Measurements from ENCODE around the gene FKBP14. TPM values are rescaled to one million over a fixed set of nuclear protein-coding genes. Genes with fewer than 3 reads are reported as not detected.
A peak's percentile ranks its signal among the peaks of the same experiment; 100 is the strongest.
"Not testable (repeated sequence)": the region's sequence is repeated elsewhere in the genome, so short reads cannot be mapped to it uniquely, and the experiment has no call there.

The FKBP14 gene
- total RNA-seq, 1 donor from 2014 or later = 7.3 TPM

DNA sequence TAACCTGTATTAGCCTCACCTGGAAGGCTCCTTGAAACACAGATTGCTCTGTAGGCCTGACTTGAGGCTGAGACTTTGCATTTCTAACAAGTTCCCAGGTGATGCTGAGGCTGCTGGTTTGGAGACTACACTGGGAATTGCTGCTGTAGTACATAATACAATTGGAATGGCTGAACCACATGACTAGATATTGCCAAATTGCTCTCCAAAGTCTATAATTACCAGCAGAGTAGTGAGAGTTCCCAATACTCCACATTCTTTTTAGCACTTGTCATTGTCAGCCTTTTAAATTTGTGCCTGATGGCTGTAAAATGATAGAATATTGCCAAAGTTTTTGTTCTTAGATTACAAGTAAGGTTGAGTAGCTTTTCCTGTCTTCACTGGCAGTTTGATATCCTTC, 41.6 kb upstream of the FKBP14 start:
- TF ChIP-seq, protein P1, sequence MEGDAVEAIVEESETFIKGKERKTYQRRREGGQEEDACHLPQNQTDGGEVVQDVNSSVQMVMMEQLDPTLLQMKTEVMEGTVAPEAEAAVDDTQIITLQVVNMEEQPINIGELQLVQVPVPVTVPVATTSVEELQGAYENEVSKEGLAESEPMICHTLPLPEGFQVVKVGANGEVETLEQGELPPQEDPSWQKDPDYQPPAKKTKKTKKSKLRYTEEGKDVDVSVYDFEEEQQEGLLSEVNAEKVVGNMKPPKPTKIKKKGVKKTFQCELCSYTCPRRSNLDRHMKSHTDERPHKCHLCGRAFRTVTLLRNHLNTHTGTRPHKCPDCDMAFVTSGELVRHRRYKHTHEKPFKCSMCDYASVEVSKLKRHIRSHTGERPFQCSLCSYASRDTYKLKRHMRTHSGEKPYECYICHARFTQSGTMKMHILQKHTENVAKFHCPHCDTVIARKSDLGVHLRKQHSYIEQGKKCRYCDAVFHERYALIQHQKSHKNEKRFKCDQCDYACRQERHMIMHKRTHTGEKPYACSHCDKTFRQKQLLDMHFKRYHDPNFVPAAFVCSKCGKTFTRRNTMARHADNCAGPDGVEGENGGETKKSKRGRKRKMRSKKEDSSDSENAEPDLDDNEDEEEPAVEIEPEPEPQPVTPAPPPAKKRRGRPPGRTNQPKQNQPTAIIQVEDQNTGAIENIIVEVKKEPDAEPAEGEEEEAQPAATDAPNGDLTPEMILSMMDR (IDR thresholded peaks at IDR 0.05) = no peak
- Histone ChIP-seq H3K36me3 (peaks cover 6 to 8% of the 10 kb centered on the region in 2 donors), H3K9me3 (no peaks in the 10 kb centered on the region), H3K27me3 (no peaks in the 10 kb centered on the region), H3K4me3 (no peak overlapping the region), H3K4me1 (peaks cover 0 to 12% of the 10 kb centered on the region in 2 donors), H3K27ac (peak overlapping the region; percentile 12 to 17)
- no peak for DNase-seq (ENCODE audit: low spot score in 2 of 2)
- intact Hi-C loops (cut with DNase I) = loop anchor here (1.0 to 5.0 kb wide), 4 partner anchors 40 to 81 kb away; partner anchors contain the start of gene PLEKHA8

DNA sequence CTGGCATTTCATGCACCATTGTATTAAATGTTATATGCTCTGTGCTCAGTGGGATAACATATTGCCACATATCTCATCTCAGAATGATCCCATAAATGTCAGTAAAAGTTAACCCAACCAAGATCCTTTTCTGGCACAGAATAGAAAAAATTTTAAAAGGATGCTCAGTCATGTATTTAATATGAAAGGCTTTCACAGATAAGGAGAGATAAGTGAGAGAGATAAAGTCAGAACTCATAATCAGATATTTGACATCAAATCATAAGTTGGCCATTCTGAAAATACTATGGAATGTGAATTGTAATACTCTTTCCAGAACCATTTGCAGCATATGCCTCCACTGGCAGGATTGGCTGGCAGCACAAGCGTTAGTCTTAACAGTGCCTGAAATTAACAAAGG, 40.2 kb upstream of the FKBP14 start:
- peaks cover 9 to 10% of the 10 kb centered on the region in 2 donors for H3K36me3 ChIP-seq
- H3K27ac ChIP-seq = no peak overlapping the region
- H3K27me3 ChIP-seq = no peaks in the 10 kb centered on the region
- H3K9me3 ChIP-seq = no peaks in the 10 kb centered on the region
- H3K4me3 ChIP-seq = no peak overlapping the region
- peaks cover 0 to 12% of the 10 kb centered on the region in 2 donors for H3K4me1 ChIP-seq
- intact Hi-C loops (cut with DNase I) = loop anchor here (5.0 kb wide), 1 partner anchor 71 kb away; no protein-coding TSS in a partner anchor
- TF ChIP-seq, protein P1 (IDR thresholded peaks at IDR 0.05) = no peak
- DNase-seq (ENCODE audit: low spot score in 2 of 2) = no peak

DNA sequence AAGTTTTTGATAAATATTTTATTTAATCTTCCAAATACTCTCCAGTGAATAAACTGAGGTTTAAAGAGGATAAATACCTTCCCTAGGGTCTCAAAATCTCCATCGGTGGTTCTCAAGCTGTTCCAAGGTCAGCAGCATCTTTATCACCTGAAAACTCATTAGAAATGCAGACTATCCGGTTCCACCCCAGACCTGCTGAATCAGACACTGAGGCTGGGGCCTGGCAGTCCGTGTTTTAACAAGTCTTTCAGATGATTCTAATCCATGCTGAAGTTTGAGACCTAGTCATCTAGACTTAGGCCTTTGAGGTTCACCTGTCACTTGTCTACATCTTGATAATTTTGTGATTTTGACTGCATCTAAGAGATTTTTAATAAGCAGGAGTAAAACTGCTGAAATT, 39.2 kb upstream of the FKBP14 start:
- intact Hi-C loops (cut with DNase I) = loop anchor here (5.0 kb wide), 1 partner anchor 72 kb away; no protein-coding TSS in a partner anchor
- Histone ChIP-seq H3K4me3 (no peak overlapping the region), H3K27me3 (no peaks in the 10 kb centered on the region), H3K9me3 (no peaks in the 10 kb centered on the region), H3K27ac (no peak overlapping the region), H3K36me3 (peaks cover 3 to 10% of the 10 kb centered on the region in 2 donors), H3K4me1 (peaks cover 0 to 12% of the 10 kb centered on the region in 2 donors)
- TF ChIP-seq, protein P1 (IDR thresholded peaks at IDR 0.05) = no peak
- no peak for DNase-seq (ENCODE audit: low spot score in 2 of 2)

DNA sequence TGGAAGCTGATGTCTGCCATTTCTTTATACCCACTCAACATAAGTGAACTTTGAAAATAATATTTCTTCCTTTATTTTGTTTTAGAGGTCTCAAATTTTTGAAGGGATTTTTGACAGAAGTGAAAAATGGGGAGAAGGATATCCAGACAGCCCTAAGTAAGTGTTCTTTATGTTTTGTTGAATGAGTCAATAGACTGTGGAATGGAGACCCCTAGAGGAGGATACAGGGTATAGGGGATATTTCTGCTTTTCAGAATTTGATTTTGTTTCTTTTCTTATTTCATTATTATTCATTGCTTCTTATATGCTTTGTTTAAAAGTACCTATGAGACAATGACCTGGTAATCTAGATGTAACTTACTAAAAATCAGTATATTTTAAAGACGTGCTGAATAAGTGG, 36.1 kb upstream of the FKBP14 start:
- intact Hi-C loops (cut with DNase I) = loop anchor here (1.0 to 2.0 kb wide), 2 partner anchors 116 to 184 kb away; no protein-coding TSS in a partner anchor
- TF ChIP-seq, protein P1 (IDR thresholded peaks at IDR 0.05) = peak; percentile 22 to 52 (median 39)
- peaks cover 4 to 10% of the 10 kb centered on the region in 2 donors for H3K36me3 ChIP-seq
- no peak overlapping the region for H3K4me3 ChIP-seq
- no peaks in the 10 kb centered on the region for H3K27me3 ChIP-seq
- no peak for DNase-seq (ENCODE audit: low spot score in 2 of 2)
- H3K27ac ChIP-seq = no peak overlapping the region
- H3K4me1 ChIP-seq = no peaks in the 10 kb centered on the region
- no peaks in the 10 kb centered on the region for H3K9me3 ChIP-seq

DNA sequence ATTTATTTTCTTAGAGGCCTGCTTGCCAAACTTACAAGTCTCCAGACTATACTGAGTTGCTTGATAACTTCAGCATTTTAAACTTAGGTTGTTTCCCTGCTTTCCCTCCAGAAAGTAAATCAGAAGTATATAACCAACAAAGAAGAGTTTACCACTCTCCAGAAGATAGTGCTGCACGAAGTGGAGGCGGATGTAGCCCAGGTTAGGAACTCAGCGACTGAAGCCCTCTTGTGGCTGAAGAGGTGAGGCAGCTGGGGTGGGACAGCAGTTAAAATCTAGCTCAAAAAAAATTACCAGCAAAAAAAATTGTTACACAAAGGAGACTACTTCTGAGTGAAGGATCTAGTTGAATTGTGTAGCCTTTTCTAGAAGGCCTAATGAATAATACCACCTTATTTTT, 35.3 kb upstream of the FKBP14 start:
- not testable (repeated sequence) for H3K4me1 ChIP-seq; H3K4me3 ChIP-seq; H3K9me3 ChIP-seq; DNase-seq (ENCODE audit: low spot score in 2 of 2); H3K27me3 ChIP-seq
- TF ChIP-seq, protein P1 (IDR thresholded peaks at IDR 0.05) = peak; percentile 43 to 59 (median 45)
- H3K27ac ChIP-seq = peak overlapping the region; percentile 37 to 41
- peaks cover 7 to 10% of the 10 kb centered on the region in 2 donors for H3K36me3 ChIP-seq
- intact Hi-C loops (cut with DNase I) = loop anchor here (1.0 to 2.0 kb wide), 3 partner anchors 33 to 183 kb away; partner anchors contain the start of gene PLEKHA8
